SU-DHL-6 (cell line): ENCODE measurements around the gene CPB2.

Source experiments
- CTCF ChIP-seq: fragments of 200-600 bp; sonication (generic); IDR thresholded peaks from one replicate; pipeline ENCODE4 v1.5.1; 2017; ENCODE audit warnings: antibody characterized with exemption, mild to moderate bottlenecking, low read length, moderate library complexity; ENCODE audit not compliant: insufficient read depth, poor library complexity, severe bottlenecking
- EZH2phosphoT487 ChIP-seq: fragments of 200-600 bp; sonication (generic), shearing (Covaris generic); conservative IDR thresholded peaks from 2 replicates; pipeline ENCODE4 v1.6.1; 2018; ENCODE audit warnings: mild to moderate bottlenecking, antibody characterized with exemption, low read length, moderate library complexity, mixed read lengths

- TF ChIP-seq CTCF = no peak
- TF ChIP-seq EZH2phosphoT487 = no peak
Observed at GRCh38 chr13:46008631-46009030, 96.2 kb downstream of the CPB2 start.
